Activated naive CD8-positive, alpha-beta T cell treated with anti-CD3 and anti-CD28 coated beads for 36 hours (primary cell): ENCODE data around the gene ECI1. TPM values are rescaled to one million over a fixed set of nuclear protein-coding genes. Genes with fewer than 3 reads are reported as not detected.

Source experiments
- DNase-seq: peaks from one replicate; pipeline ENCODE4 v3.0.0; 2021
- H3K27ac Mint-ChIP-seq: one replicate; pipeline ENCODE4 v1.8.0; 2022; ENCODE audit warnings: mild to moderate bottlenecking, moderate library complexity, mixed read lengths
- H3K27me3 Mint-ChIP-seq: one replicate; pipeline ENCODE4 v1.8.0; 2022; ENCODE audit warnings: mild to moderate bottlenecking, mixed read lengths
- H3K36me3 Mint-ChIP-seq: one replicate; pipeline ENCODE4 v1.8.0; 2021; ENCODE audit warnings: mild to moderate bottlenecking, mixed read lengths
- H3K4me1 Mint-ChIP-seq: one replicate; pipeline ENCODE4 v1.8.0; 2021; ENCODE audit warnings: mixed read lengths
- H3K4me3 Mint-ChIP-seq: one replicate; pipeline ENCODE4 v1.8.0; 2022; ENCODE audit warnings: mild to moderate bottlenecking, moderate library complexity, mixed read lengths
- H3K9me3 Mint-ChIP-seq: one replicate; pipeline ENCODE4 v1.8.0; 2022; ENCODE audit warnings: mixed read lengths
- total RNA-seq, 2 experiments: library from RNA; stranded (reverse); gene quantifications; one replicate each; pipeline ENCODE4 v1.2.3, GENCODE V29; 2021

Gene ECI1
- total RNA-seq, 2 experiments from 2014 or later, result 27.5 to 30.0 TPM

DNA sequence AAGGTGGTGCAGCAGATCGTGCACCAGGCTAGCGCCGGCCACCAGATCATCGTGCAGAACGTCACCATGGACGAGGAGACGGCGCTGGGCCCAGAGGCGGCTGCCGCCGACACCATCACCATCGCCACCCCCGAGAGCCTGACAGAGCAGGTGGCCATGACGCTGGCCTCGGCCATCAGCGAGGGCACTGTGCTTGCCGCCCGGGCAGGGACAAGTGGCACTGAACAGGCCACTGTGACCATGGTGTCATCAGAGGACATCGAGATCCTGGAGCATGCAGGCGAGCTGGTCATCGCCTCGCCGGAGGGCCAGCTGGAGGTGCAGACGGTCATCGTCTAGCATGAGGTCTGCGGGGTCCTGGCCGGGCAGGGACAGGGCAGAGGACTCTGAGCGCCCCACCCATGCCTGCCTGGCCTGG is 16.1 kb downstream of the ECI1 start:
- no peak overlapping the region for H3K27ac Mint-ChIP-seq
- H3K27me3 Mint-ChIP-seq, result peaks cover 4% of the 10 kb centered on the region
- H3K9me3 Mint-ChIP-seq, result no peaks in the 10 kb centered on the region
- H3K36me3 Mint-ChIP-seq, result peaks cover 7% of the 10 kb centered on the region
- DNase-seq, result no peak
- no peak overlapping the region for H3K4me3 Mint-ChIP-seq
- H3K4me1 Mint-ChIP-seq, result no peaks in the 10 kb centered on the region

DNA sequence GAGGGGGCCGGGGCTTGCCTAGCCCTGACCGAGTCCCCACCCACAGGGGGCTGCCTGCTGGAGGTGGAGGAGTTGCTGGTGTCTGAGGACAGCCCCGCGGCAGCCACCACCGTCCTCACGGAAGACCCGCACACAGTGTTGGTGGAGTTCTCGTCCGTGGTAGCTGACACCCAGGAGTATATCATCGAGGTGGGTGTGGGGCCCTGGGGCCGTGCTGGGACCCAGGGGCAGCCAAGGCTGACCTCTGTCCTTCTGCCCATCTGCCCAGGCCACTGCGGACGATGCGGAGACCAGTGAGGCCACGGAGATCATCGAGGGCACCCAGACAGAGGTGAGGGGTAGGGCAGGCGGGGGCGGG is 16.6 kb downstream of the ECI1 start:
- no peak for DNase-seq
- Mint-ChIP-seq H3K9me3 (no peaks in the 10 kb centered on the region), H3K27ac (no peak overlapping the region), H3K36me3 (peaks cover 11% of the 10 kb centered on the region), H3K4me3 (no peak overlapping the region), H3K4me1 (no peaks in the 10 kb centered on the region), H3K27me3 (peaks cover 4% of the 10 kb centered on the region)

DNA sequence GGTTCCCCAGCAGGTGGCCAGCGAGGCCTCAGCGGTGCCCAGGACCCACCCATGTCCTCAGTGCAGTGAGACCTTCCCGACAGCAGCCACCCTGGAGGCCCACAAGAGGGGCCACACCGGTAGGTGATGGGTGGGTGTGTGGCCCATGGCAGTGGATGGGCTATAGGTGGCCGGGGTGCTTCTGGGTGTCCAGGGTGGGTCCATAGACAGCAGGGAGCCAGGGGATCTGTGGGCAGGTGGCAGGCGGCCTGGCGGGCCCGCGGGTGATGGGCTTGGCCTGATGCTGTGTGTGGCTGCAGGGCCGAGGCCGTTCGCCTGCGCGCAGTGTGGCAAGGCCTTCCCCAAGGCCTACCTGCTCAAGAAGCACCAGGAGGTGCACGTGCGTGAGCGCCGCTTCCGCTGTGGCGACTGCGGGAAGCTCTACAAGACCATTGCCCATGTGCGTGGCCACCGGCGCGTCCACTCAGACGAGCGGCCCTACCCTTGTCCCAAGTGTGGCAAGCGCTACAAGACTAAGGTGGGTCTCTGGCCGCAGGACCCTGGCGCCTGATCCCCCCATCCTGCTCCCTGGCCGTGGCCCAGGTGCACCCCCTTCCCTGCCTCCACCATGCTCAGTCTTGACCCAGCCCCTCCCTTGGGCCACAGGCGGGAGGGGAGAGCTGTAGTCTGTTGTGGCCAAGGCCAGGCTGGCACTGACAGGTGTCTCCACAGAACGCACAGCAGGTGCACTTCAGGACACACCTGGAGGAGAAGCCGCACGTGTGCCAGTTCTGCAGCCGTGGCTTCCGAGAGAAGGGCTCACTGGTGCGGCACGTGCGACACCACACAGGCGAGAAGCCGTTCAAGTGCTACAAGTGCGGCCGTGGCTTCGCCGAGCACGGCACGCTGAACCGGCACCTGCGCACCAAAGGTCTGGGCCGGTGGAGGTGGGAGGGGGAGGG is 17.2 kb downstream of the ECI1 start:
- H3K36me3 Mint-ChIP-seq, result peaks cover 11% of the 10 kb centered on the region
- H3K4me3 Mint-ChIP-seq, result no peak overlapping the region
- peaks cover 4% of the 10 kb centered on the region for H3K27me3 Mint-ChIP-seq
- H3K4me1 Mint-ChIP-seq, result no peaks in the 10 kb centered on the region
- H3K9me3 Mint-ChIP-seq, result no peaks in the 10 kb centered on the region
- no peak overlapping the region for H3K27ac Mint-ChIP-seq
- DNase-seq, result no peak

DNA sequence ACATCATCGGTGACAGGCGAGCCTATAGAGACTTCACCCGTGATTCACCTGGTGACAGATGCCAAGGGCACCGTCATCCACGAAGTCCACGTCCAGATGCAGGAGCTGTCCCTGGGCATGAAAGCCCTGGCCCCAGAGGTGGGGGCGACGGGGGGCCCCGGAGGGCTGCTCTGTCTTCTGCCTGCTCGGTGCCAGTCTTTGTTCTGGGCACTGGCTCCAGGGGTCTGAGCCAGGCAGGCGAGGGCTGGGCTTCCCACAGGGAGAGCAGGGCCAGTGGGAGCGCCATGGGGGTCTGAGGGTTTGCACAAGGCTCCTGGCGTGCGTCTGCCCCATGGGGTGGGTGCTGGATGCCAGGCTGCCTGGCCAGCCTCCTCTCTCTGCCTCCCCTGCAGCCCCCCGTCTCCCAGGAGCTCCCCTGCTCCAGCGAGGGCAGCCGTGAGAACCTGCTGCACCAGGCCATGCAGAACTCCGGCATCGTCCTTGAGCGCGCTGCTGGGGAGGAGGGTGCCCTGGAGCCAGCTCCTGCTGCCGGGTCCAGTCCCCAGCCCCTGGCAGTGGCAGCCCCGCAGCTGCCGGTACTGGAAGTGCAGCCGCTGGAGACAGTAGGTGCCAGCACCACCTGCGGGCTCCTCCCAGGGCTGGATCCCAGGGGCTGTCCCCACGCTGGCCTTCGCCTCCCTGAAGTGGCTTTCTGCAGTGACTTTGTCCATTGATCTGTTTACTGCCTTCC is 18.2 kb downstream of the ECI1 start:
- Mint-ChIP-seq H3K36me3 (peaks cover 12% of the 10 kb centered on the region), H3K4me1 (no peaks in the 10 kb centered on the region), H3K27me3 (peaks cover 4% of the 10 kb centered on the region), H3K4me3 (no peak overlapping the region), H3K9me3 (no peaks in the 10 kb centered on the region), H3K27ac (no peak overlapping the region)
- no peak for DNase-seq

DNA sequence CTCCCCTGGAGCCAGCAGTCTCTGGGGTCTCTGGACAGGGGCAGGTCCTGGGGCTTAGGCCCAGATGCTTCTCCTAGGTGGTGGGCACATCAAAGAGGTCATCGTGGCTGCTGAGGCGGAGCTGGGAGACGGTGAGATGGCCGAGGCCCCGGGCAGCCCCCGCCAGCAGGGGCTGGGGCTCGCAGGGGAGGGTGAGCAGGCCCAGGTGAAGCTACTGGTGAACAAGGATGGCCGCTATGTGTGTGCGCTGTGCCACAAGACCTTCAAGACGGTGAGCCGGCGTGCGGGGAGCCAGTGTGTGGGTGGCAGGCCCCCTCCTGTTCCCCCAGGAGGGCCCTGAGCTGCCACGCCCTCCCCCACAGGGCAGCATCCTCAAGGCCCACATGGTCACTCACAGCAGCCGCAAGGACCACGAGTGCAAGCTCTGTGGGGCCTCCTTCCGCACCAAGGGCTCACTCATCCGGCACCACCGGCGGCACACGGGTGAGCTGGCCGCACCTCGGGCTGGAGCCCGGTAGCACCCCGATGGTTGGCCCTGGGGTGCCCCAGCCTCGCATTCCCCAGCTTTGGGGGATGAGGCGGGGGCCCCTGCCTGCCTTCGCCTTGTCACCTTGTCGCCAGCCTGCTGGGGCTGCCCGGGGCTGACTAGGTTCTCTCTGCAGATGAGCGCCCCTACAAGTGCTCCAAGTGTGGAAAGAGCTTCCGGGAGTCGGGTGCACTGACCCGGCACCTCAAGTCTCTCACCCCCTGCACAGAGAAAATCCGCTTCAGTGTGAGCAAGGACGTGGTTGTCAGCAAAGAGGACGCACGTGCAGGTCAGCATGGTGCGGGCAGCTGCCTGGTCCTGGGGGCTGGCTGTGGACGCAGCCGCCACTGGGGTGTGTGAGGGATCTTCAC is 19.0 kb downstream of the ECI1 start:
- H3K4me1 Mint-ChIP-seq, result no peaks in the 10 kb centered on the region
- no peaks in the 10 kb centered on the region for H3K9me3 Mint-ChIP-seq
- no peak for DNase-seq
- peaks cover 12% of the 10 kb centered on the region for H3K36me3 Mint-ChIP-seq
- no peak overlapping the region for H3K27ac Mint-ChIP-seq
- H3K4me3 Mint-ChIP-seq, result no peak overlapping the region
- H3K27me3 Mint-ChIP-seq, result peaks cover 2% of the 10 kb centered on the region

DNA sequence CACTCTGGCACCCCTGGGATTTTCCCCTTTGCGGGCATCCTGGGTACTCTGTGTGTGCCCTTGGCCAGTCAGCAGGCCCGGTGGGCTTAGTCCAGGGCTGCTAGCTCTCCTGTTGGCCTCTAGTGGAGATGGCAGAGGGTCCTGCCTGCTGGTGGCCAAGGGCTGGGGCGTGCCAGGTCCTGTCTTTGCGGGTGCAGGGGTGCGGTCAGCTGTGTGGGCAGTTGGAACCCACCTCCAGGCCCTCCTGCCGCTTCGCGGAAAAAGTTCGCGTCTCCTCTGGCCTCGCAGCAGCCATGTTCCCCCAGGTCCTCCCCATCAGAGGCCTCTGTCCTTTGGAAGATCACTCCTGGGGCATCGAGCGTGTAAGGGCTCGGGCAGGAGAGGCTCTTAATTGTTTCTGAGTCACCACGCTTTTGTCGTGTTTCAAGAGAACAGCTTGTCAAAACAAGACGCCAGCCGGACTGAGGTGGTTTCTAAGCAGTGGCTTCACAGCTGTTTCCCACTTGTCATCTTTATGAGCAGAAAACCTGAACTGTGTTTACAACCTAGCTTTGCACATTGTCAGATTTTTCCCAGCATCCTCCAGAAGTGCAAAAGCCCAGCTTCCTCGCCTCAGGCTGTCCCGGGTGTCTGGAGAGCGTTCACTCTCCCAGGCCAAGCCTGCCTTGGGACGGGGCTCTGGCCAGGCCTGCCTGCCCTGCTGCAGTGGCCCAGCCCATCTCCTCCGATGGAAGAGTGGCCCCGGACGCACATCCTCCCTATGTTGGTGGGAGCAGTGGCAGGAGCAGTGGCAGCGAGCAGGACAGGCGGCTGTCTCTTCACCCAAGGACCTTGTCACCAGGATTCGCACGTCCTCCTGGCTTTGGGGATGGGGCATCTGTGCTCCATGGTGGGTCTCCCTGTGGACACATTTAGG is 20.1 kb downstream of the ECI1 start:
- no peak overlapping the region for H3K27ac Mint-ChIP-seq
- H3K36me3 Mint-ChIP-seq, result peaks cover 12% of the 10 kb centered on the region
- no peak for DNase-seq
- H3K4me1 Mint-ChIP-seq, result peaks cover 1% of the 10 kb centered on the region
- H3K9me3 Mint-ChIP-seq, result no peaks in the 10 kb centered on the region
- H3K27me3 Mint-ChIP-seq, result no peaks in the 10 kb centered on the region
- no peak overlapping the region for H3K4me3 Mint-ChIP-seq

DNA sequence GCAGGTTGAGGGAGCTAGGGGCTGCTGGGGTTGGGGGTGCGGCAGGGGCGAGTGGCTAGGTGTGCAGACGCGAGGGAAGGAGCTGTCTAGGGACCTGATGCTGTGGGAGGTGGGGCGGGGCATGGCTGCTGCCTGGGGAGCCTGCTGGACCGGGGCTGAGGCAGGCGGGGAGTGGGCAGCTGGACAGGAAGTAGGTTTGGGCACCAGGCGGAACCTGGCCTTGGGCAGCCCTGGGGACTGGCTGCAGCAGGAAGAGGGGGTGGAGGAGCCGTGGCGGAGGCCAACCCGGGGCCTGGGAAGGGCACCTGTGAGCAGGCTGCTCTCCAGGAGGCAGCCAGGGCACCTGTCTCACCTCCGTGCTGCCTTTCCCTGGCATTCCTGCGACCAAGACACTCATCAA is 21.0 kb downstream of the ECI1 start:
- no peak for DNase-seq
- H3K27ac Mint-ChIP-seq, result no peak overlapping the region
- peaks cover 15% of the 10 kb centered on the region for H3K36me3 Mint-ChIP-seq
- H3K9me3 Mint-ChIP-seq, result no peaks in the 10 kb centered on the region
- H3K4me1 Mint-ChIP-seq, result peaks cover 6% of the 10 kb centered on the region
- H3K27me3 Mint-ChIP-seq, result no peaks in the 10 kb centered on the region
- H3K4me3 Mint-ChIP-seq, result no peak overlapping the region

DNA sequence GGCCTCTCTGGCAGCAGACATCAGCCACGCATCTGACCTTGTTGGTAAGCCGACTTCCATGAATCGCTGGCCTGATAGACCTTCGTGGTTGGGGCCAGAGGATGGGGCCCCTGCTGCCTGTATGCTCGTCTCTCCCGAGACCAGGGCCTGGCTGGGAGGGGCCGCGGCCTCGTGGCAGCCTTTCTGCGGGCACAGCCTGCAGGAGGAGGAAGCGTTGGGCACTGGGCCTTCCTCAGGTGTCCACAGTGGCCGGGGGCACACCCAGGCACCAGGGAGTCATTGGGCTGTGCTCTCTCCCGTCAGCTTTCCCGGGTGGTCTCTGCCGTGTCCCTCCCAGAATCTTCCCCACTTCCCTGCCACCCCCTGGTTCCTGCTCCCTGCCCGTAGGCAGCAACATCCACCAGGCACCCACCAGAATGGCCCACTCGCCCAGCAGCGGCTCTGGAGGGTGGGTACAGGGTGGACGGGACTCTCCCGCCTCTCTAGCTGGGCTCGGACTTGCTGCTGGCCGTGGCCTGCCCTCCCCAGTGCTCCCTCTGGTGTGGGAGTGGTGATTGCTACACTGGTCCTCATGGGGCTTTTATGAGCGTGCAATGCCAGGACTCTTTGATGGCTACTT is 21.6 kb downstream of the ECI1 start:
- DNase-seq, result no peak
- H3K4me3 Mint-ChIP-seq, result no peak overlapping the region
- peaks cover 9% of the 10 kb centered on the region for H3K4me1 Mint-ChIP-seq
- peaks cover 16% of the 10 kb centered on the region for H3K36me3 Mint-ChIP-seq
- no peak overlapping the region for H3K27ac Mint-ChIP-seq
- H3K9me3 Mint-ChIP-seq, result no peaks in the 10 kb centered on the region
- H3K27me3 Mint-ChIP-seq, result no peaks in the 10 kb centered on the region

DNA sequence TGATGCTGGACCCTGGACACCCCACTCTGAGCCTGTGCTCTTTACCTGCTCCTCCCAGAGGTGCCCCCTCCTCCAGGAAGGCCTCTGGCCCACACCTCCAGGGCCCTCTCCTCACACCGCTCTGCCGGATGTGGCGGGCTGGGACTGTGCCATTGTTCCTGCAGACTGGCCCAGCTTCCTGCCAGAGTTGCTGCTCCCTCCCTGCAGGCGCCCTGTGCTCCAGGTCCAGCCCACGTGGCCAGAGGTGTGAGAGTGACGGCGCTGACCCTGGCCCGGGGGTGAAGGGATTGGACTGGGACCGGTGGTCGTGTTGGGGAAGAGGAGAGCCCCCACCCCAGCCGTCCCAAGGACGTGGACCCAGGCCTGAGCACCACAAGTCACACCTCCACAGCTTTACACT is 22.3 kb downstream of the ECI1 start:
- Mint-ChIP-seq H3K9me3 (no peaks in the 10 kb centered on the region), H3K27ac (no peak overlapping the region), H3K4me3 (no peak overlapping the region), H3K27me3 (no peaks in the 10 kb centered on the region), H3K36me3 (peaks cover 20% of the 10 kb centered on the region), H3K4me1 (peaks cover 9% of the 10 kb centered on the region)
- no peak for DNase-seq

DNA sequence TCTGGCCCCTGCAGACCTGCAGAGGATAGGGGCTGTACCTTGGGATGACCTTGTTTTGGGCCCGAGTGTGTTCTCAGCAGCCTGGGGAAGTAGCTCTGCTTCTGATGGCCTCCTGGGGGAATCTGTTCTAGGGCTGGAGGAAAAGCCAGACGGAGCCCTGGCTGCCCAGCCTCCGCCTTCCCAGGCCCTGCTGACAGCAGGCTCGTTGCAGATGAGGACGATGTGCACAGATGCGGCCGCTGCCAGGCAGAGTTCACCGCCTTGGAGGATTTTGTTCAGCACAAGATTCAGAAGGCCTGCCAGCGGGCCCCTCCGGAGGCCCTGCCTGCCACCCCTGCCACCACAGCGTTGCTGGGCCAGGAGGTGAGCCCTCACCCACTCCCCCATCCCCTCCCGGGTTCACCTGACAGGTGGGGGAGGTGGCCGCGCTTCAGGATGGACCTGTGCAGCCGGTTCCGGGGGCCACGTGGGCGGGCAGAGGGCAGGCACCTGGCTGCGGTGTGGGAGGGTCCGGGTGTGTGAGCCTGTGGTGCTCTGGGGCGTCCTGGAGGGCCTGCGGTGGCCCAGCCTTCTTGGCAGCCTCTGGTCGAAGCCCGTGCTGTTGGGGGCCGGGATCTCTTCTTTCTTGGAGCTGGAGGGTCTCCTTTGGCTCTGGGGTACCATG is 23.1 kb downstream of the ECI1 start:
- DNase-seq, result no peak
- Mint-ChIP-seq H3K27me3 (no peaks in the 10 kb centered on the region), H3K36me3 (peaks cover 17% of the 10 kb centered on the region), H3K4me3 (no peak overlapping the region), H3K4me1 (peaks cover 9% of the 10 kb centered on the region), H3K27ac (no peak overlapping the region), H3K9me3 (no peaks in the 10 kb centered on the region)

DNA sequence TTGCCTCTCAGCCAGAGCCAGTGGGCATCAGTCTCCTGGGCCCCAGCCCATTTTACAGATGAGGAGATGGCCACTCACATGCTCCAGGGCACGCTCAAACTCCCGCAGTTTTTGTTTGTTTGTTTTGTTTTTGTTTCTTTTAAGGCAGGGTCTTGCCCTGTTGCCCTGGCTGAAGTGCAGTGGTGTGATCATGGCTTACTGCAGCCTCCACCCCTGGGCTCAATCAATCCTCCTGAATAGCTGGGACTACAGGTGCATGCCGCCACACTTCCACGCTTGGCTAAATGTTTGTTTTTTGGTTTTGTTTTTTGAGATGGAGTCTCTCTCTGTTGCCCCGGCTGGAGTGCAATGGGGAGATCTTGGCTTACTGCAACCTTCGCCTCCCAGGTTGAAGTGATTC is 24.5 kb downstream of the ECI1 start:
- Mint-ChIP-seq H3K4me1 (peaks cover 9% of the 10 kb centered on the region), H3K27me3 (no peaks in the 10 kb centered on the region), H3K9me3 (no peaks in the 10 kb centered on the region), H3K27ac (no peak overlapping the region), H3K4me3 (no peak overlapping the region), H3K36me3 (peaks cover 16% of the 10 kb centered on the region)
- DNase-seq, result no peak

DNA sequence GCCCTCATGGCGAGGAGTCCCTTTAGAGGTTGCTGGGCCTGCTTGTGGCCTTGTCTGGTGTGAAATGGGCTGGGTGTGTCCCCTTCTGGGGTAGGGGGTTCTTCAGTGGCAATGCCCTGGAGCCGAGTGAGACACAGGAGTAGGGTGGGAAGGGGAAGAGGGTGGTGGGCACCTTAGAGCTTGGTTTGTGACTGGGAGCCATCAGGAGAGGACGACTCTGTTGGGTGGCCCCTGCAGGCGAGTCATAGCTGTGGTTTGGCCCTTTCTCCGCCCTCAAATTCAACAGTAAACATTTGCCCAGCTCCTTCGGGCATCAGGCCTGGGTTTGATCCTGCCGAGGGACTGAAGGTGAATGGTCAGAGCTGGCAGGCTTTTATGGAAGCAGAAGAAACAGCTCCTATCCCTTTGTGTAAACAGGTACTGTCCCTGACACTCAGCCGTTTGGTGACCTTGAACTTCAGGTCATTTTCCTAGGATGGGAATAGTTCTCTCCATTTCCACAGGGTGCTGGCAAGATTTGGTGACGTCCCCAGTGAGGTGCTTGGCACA is 25.1 kb downstream of the ECI1 start:
- Mint-ChIP-seq H3K4me3 (peak overlapping the region; percentile 4), H3K27ac (no peak overlapping the region), H3K9me3 (no peaks in the 10 kb centered on the region), H3K36me3 (peaks cover 13% of the 10 kb centered on the region), H3K27me3 (no peaks in the 10 kb centered on the region), H3K4me1 (peaks cover 9% of the 10 kb centered on the region)
- no peak for DNase-seq

DNA sequence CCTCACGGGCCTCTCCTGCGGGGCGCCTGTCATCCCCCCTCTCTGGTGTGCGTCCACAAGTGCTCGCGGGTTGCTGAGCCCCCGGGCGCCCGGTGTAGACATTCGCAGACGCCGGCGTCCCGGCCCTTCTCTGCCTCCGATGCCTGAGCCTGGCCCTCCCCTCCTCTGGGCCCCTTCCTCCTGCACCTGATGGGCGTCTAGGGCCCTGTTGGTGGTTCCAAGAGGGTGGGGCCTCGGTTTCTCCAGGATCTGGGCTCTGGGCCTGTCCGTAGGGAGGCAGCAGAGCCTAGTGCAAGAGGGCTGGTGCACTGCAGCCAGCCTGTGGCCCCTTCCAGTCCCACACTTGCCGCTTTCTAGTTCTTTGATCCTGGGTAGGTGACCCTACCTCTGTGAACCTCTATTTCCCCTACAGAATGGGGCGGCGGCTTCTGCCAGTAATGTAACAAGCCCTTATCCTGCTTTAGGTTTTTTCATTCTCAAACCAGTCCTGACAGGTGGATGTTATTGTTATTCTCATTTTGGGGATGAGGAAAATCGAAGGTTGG is 27.4 kb downstream of the ECI1 start:
- Mint-ChIP-seq H3K36me3 (peaks cover 10% of the 10 kb centered on the region), H3K9me3 (no peaks in the 10 kb centered on the region), H3K27ac (peak overlapping the region; percentile 79), H3K27me3 (no peaks in the 10 kb centered on the region), H3K4me3 (peak overlapping the region; percentile 83), H3K4me1 (peaks cover 9% of the 10 kb centered on the region)
- peak; percentile 41 for DNase-seq
